Eye (tissue), 1 donor: ENCODE results near the gene APOL4.
"Not testable (repeated sequence)": the region's sequence is repeated elsewhere in the genome, so short reads cannot be mapped to it uniquely, and the experiment has no call there.

Source experiments
- DNase-seq: peaks from one replicate; pipeline ENCODE4 v3.0.0-alpha.2; 2015

APOL4 gene

GRCh38 chr22:36201630-36202319 lies at the start of gene APOL4:
TSS of gene APOL4 (minus strand) at chr22:36201809. CDS start at chr22:36201734, 75 bp downstream.
- peak; percentile 70 for DNase-seq

GRCh38 chr22:36250292-36250960 lies 48.8 kb upstream of the APOL4 start:
- DNase-seq, result not testable (repeated sequence)

GRCh38 chr22:36249160-36249559 lies 47.6 kb upstream of the APOL4 start:
- no peak for DNase-seq

GRCh38 chr22:36247955-36248354 lies 46.3 kb upstream of the APOL4 start:
- DNase-seq, result no peak

GRCh38 chr22:36246718-36247117 lies 45.1 kb upstream of the APOL4 start:
- no peak for DNase-seq

GRCh38 chr22:36245805-36246356 lies 44.3 kb upstream of the APOL4 start:
- no peak for DNase-seq

GRCh38 chr22:36244522-36245391 lies 43.1 kb upstream of the APOL4 start:
- no peak for DNase-seq

- no peak for DNase-seq
These were observed 42.4 kb upstream of the APOL4 start for GRCh38 chr22:36243986-36244385.

GRCh38 chr22:36239401-36240171 lies 38.0 kb upstream of the APOL4 start, which contains the start of gene APOL2:
TSS of gene APOL2 (minus strand) at chr22:36239527. CDS start at chr22:36233162, 6,365 bp downstream.
- peak; percentile 94 for DNase-seq

GRCh38 chr22:36239150-36239400 lies 37.5 kb upstream of the APOL4 start:
- no peak for DNase-seq

GRCh38 chr22:36238373-36239149 lies 37.0 kb upstream of the APOL4 start:
- DNase-seq, result peak; percentile 28

GRCh38 chr22:36237462-36238372 lies 36.1 kb upstream of the APOL4 start:
- DNase-seq, result no peak

GRCh38 chr22:36236388-36237319 lies 35.0 kb upstream of the APOL4 start:
- no peak for DNase-seq

GRCh38 chr22:36235585-36235984 lies 34.0 kb upstream of the APOL4 start:
- no peak for DNase-seq

GRCh38 chr22:36234919-36235318 lies 33.3 kb upstream of the APOL4 start:
- DNase-seq, result no peak

- no peak for DNase-seq
These were observed 32.6 kb upstream of the APOL4 start for GRCh38 chr22:36234213-36234612.

GRCh38 chr22:36233796-36234195 lies 32.2 kb upstream of the APOL4 start:
- no peak for DNase-seq

- no peak for DNase-seq
These were observed 31.2 kb upstream of the APOL4 start for GRCh38 chr22:36232715-36233401.

GRCh38 chr22:36231051-36231450 lies 29.4 kb upstream of the APOL4 start:
- DNase-seq, result not testable (repeated sequence)
